Measurements from ENCODE around the gene TRAPPC2L. TPM values are rescaled to one million over a fixed set of nuclear protein-coding genes. Genes with fewer than 3 reads are reported as not detected.

Gene TRAPPC2L
- total RNA-seq, 1 experiment from 2014 or later, result 101 TPM

DNA sequence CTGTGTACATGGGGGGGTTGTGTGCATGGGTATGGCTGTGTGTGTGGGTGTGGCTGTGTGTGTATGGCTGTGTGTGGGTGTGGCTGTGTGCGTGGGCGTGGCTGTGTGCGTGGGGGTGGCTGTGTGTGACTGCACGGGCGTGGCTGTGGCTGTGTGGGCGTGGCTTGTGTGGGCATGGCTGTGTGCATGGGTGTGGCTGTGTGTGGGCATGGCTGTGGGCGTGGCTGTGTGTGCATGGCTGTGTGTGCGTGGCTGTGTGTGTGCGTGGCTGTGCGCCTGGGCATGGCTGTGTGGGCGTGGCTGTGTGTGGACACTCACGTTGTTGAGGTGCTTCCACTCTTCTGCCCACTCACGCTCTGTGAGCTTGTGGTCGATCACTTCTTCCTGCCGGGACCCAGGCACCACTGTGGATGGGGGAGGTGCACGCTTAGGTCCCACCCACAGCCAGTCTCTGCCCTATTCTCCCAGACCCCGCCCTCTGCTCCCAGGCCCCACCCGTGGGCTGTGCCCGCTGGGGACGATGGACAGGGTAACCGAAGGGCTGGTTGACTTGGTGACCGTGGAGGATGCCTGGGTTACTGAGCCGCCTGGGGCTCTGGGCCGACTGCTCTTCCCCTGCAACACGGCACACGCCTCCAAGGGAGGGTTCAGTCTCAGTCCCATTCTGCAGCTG lies 25.6 kb downstream of the TRAPPC2L start:
- CTCF ChIA-PET, result no interaction called here
- no peak for DNase-seq
- no peak for TF ChIP-seq EZH2 (IDR thresholded peaks at IDR 0.05; ENCODE audit: low read depth)
- TF ChIP-seq, protein P1, sequence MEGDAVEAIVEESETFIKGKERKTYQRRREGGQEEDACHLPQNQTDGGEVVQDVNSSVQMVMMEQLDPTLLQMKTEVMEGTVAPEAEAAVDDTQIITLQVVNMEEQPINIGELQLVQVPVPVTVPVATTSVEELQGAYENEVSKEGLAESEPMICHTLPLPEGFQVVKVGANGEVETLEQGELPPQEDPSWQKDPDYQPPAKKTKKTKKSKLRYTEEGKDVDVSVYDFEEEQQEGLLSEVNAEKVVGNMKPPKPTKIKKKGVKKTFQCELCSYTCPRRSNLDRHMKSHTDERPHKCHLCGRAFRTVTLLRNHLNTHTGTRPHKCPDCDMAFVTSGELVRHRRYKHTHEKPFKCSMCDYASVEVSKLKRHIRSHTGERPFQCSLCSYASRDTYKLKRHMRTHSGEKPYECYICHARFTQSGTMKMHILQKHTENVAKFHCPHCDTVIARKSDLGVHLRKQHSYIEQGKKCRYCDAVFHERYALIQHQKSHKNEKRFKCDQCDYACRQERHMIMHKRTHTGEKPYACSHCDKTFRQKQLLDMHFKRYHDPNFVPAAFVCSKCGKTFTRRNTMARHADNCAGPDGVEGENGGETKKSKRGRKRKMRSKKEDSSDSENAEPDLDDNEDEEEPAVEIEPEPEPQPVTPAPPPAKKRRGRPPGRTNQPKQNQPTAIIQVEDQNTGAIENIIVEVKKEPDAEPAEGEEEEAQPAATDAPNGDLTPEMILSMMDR (conservative IDR thresholded peaks at IDR 0.05), result no peak
- Histone ChIP-seq H3K9me3 (ENCODE audit: insufficient read depth, low read depth) (no peaks in the 10 kb centered on the region), H3K4me2 (no peak overlapping the region), H4K20me1 (ENCODE audit: insufficient read depth) (no peaks in the 10 kb centered on the region), H3F3A (ENCODE audit: insufficient read depth, low read depth) (peaks cover 5% of the 10 kb centered on the region; the same call in 1 of the 2 replicates), H3K4me3 (no peak overlapping the region), H3K79me2 (ENCODE audit: low read depth) (no peaks in the 10 kb centered on the region), H3K9me2 (ENCODE audit: insufficient read depth) (no peaks in the 10 kb centered on the region), H3K36me3 (ENCODE audit: low read depth) (no peaks in the 10 kb centered on the region), H3K27ac (no peak overlapping the region), H2AFZ (no peak overlapping the region), H3K4me1 (replicated peaks; ENCODE audit: insufficient read depth) (no peaks in the 10 kb centered on the region), H3K27me3 (ENCODE audit: insufficient read depth, low read depth) (peaks cover 31% of the 10 kb centered on the region)
- intact Hi-C loops (cut with micrococcal nuclease; ENCODE audit: unreplicated experiment), result no loop called here
- BruUV-seq (replicated peaks), result no TSS peak
- POLR2A ChIA-PET (ENCODE audit: unreplicated experiment), result no interaction called here

DNA sequence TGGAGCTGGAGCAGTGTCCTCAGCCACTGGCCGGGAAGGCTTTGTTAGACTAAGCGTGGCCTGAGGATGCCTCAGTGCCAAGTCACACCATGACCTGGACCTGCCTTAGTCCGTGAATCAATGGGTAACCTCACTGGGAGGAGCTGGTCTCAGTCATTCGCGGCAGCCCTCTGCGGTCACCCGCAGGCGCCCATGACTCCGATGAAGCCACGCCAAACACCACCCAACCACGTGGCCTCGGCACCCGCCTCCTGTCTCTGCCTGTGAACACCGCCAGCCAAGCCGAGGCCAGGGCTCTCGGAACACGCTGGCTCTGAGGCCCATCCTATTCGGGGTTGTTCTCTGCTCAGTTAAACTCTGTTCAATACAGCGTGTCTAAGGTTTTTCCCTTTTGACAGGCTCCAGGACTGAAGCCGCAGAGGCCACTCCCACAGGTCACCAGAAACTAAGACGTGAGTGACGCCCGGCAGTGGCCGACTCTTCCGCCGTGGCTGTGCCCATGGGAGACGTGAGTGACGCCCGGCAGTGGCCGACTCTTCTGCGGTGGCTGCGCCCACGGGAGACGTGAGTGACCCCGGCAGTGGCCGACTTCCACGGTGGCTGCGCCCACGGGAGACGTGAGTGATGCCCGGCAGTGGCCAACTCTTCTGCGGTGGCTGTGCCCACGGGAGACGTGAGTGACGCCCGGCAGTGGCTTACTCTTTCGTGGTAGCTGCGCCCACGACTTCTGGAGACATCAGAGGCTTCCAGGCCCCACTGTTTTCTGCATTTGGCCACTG lies 26.4 kb downstream of the TRAPPC2L start:
- peak in 1 of 2 experiments; percentile 40 for DNase-seq
- CTCF ChIA-PET, result no interaction called here
- no peaks in the 10 kb centered on the region for H3K79me2 ChIP-seq (ENCODE audit: low read depth)
- no peaks in the 10 kb centered on the region for H3K9me3 ChIP-seq (ENCODE audit: insufficient read depth, low read depth)
- no peak overlapping the region for H3K4me3 ChIP-seq
- peaks cover 23% of the 10 kb centered on the region for H3K27me3 ChIP-seq (ENCODE audit: insufficient read depth, low read depth)
- no TSS peak for BruUV-seq (replicated peaks)
- TF ChIP-seq, protein P1 (conservative IDR thresholded peaks at IDR 0.05), result no peak
- TF ChIP-seq EZH2 (IDR thresholded peaks at IDR 0.05; ENCODE audit: low read depth), result no peak
- no peaks in the 10 kb centered on the region for H3K36me3 ChIP-seq (ENCODE audit: low read depth)
- no peaks in the 10 kb centered on the region for H3K4me1 ChIP-seq (replicated peaks; ENCODE audit: insufficient read depth)
- H4K20me1 ChIP-seq (ENCODE audit: insufficient read depth), result no peaks in the 10 kb centered on the region
- H3K9me2 ChIP-seq (ENCODE audit: insufficient read depth), result no peaks in the 10 kb centered on the region
- H3F3A ChIP-seq (ENCODE audit: insufficient read depth, low read depth), result peaks cover 5% of the 10 kb centered on the region; the same call in 1 of the 2 replicates
- no peak overlapping the region for H3K4me2 ChIP-seq
- POLR2A ChIA-PET (ENCODE audit: unreplicated experiment), result no interaction called here
- intact Hi-C loops (cut with micrococcal nuclease; ENCODE audit: unreplicated experiment), result no loop called here
- H3K27ac ChIP-seq, result no peak overlapping the region
- H2AFZ ChIP-seq, result no peak overlapping the region

DNA sequence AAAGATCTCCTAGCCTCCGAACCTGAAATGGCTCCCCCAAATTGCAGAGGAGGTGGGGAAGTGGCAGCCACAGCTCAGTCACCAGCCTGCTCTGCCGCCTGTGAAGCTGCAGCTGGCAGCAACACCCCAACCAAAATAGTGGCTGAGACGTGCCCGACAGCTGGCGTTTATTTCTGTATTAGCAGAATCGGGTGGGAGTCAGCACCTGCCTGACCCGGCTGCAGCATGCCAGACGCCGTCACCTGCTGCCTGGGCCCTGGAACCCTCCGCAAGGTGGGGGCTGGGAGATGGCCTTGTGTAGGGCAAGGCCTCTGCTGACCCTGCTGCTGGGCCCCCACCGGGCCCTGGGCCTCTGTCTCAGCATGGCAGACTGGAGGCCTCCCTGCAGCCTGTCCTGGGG lies 27.0 kb downstream of the TRAPPC2L start:
- Histone ChIP-seq H3K27me3 (ENCODE audit: insufficient read depth, low read depth) (peaks cover 18% of the 10 kb centered on the region), H3K4me3 (no peak overlapping the region), H3K36me3 (ENCODE audit: low read depth) (no peaks in the 10 kb centered on the region), H3F3A (ENCODE audit: insufficient read depth, low read depth) (peaks cover 5% of the 10 kb centered on the region; the same call in 1 of the 2 replicates), H3K79me2 (ENCODE audit: low read depth) (no peaks in the 10 kb centered on the region), H3K27ac (no peak overlapping the region), H2AFZ (no peak overlapping the region), H3K4me2 (no peak overlapping the region), H3K9me2 (ENCODE audit: insufficient read depth) (no peaks in the 10 kb centered on the region), H3K4me1 (replicated peaks; ENCODE audit: insufficient read depth) (no peaks in the 10 kb centered on the region), H3K9me3 (ENCODE audit: insufficient read depth, low read depth) (no peaks in the 10 kb centered on the region), H4K20me1 (ENCODE audit: insufficient read depth) (no peaks in the 10 kb centered on the region)
- CTCF ChIA-PET, result no interaction called here
- no peak for DNase-seq
- BruUV-seq (replicated peaks), result no TSS peak
- intact Hi-C loops (cut with micrococcal nuclease; ENCODE audit: unreplicated experiment), result no loop called here
- POLR2A ChIA-PET (ENCODE audit: unreplicated experiment), result no interaction called here
- no peak for TF ChIP-seq EZH2 (IDR thresholded peaks at IDR 0.05; ENCODE audit: low read depth)
- TF ChIP-seq, protein P1 (conservative IDR thresholded peaks at IDR 0.05), result no peak
